DOHH2 (cell line): Measurements from ENCODE around the gene GAS6.

Experiments used
- H3F3A ChIP-seq: fragments of 200-600 bp; sonication (generic), shearing (Covaris generic); 2 replicates; pipeline ENCODE4 v1.6.0; 2016; ENCODE audit warnings: antibody characterized with exemption, mild to moderate bottlenecking; ENCODE audit not compliant: control insufficient read depth, insufficient read depth
- H3K27ac ChIP-seq: fragments of 200-600 bp; sonication (generic); 2 replicates; pipeline ENCODE4 v1.5.1; 2014; ENCODE audit warnings: low read depth, mild to moderate bottlenecking, low read length, moderate library complexity
- H3K27me3 ChIP-seq: fragments of 200-600 bp; sonication (generic); 2 replicates; pipeline ENCODE4 v1.6.1; 2014; ENCODE audit warnings: mild to moderate bottlenecking, low read length, mixed read lengths; ENCODE audit not compliant: control insufficient read depth
- H3K36me3 ChIP-seq: fragments of 200-600 bp; sonication (generic); 2 replicates; pipeline ENCODE4 v1.6.1; 2014; ENCODE audit warnings: mild to moderate bottlenecking, low read length, moderate library complexity, mixed read lengths; ENCODE audit not compliant: control insufficient read depth
- H3K4me1 ChIP-seq: fragments of 200-600 bp; sonication (generic); 2 replicates; pipeline ENCODE4 v1.6.1; 2014; ENCODE audit warnings: mild to moderate bottlenecking, low read length, mixed read lengths; ENCODE audit not compliant: control insufficient read depth
- H3K4me2 ChIP-seq: fragments of 200-600 bp; sonication (generic); 2 replicates; pipeline ENCODE4 v1.6.0; 2014; ENCODE audit warnings: mild to moderate bottlenecking, low read length, moderate library complexity
- H3K4me3 ChIP-seq: fragments of 200-600 bp; sonication (generic); 2 replicates; pipeline ENCODE4 v1.5.1; 2014; ENCODE audit warnings: mild to moderate bottlenecking, low read length, mixed read lengths
- H3K79me2 ChIP-seq: fragments of 200-600 bp; sonication (generic); 2 replicates; pipeline ENCODE4 v1.6.1; 2014; ENCODE audit warnings: mild to moderate bottlenecking, low read length, mixed read lengths; ENCODE audit not compliant: control insufficient read depth
- H3K9me2 ChIP-seq: fragments of 200-600 bp; sonication (generic); replicated peaks from 2 replicates; pipeline ENCODE4 v1.6.1; 2014; ENCODE audit warnings: mild to moderate bottlenecking, low read length, mixed read lengths; ENCODE audit not compliant: control insufficient read depth
- H3K9me3 ChIP-seq: fragments of 200-600 bp; sonication (generic); 2 replicates; pipeline ENCODE4 v1.6.1; 2014; ENCODE audit warnings: antibody characterized with exemption, low read length, mixed read lengths; ENCODE audit not compliant: control insufficient read depth, insufficient read depth
- H4K20me1 ChIP-seq: fragments of 200-600 bp; sonication (generic); 2 replicates; pipeline ENCODE4 v1.6.0; 2014; ENCODE audit warnings: low read depth, mild to moderate bottlenecking, antibody characterized with exemption, low read length, moderate library complexity; ENCODE audit not compliant: control insufficient read depth, insufficient read depth
- CTCF ChIP-seq: fragments of 200-600 bp; sonication (generic); IDR thresholded peaks from one replicate; pipeline ENCODE4 v1.5.1; 2014; ENCODE audit warnings: antibody characterized with exemption, mild to moderate bottlenecking, low read depth, low read length; ENCODE audit not compliant: poor library complexity, severe bottlenecking
- EZH2phosphoT487 ChIP-seq: fragments of 200-600 bp; sonication (generic); IDR thresholded peaks from 2 replicates; pipeline ENCODE4 v1.6.1; 2017; ENCODE audit warnings: borderline replicate concordance, mild to moderate bottlenecking, antibody characterized with exemption, low read length, moderate library complexity, mixed read lengths

The GAS6 gene

GRCh38 chr13:113897966-113898365, 34.1 kb upstream of the GAS6 start:
- no peaks in the 10 kb centered on the region for H3K9me3 ChIP-seq
- H3K4me3 ChIP-seq, result no peak overlapping the region
- H3K36me3 ChIP-seq, result no peaks in the 10 kb centered on the region
- peaks cover 6% of the 10 kb centered on the region for H3K27me3 ChIP-seq
- H3K9me2 ChIP-seq, result no peaks in the 10 kb centered on the region
- no peaks in the 10 kb centered on the region for H3K79me2 ChIP-seq
- H3K4me1 ChIP-seq, result no peaks in the 10 kb centered on the region
- H3F3A ChIP-seq, result no peaks in the 10 kb centered on the region
- H3K27ac ChIP-seq, result no peak overlapping the region
- H4K20me1 ChIP-seq, result no peaks in the 10 kb centered on the region
- TF ChIP-seq CTCF, result no peak
- no peak for TF ChIP-seq EZH2phosphoT487
- no peak overlapping the region for H3K4me2 ChIP-seq

GRCh38 chr13:113897161-113897560, 33.3 kb upstream of the GAS6 start:
- no peaks in the 10 kb centered on the region for H3K36me3 ChIP-seq
- H3F3A ChIP-seq, result no peaks in the 10 kb centered on the region
- H3K4me1 ChIP-seq, result no peaks in the 10 kb centered on the region
- H3K9me3 ChIP-seq, result no peaks in the 10 kb centered on the region
- no peaks in the 10 kb centered on the region for H3K9me2 ChIP-seq
- no peak overlapping the region for H3K4me2 ChIP-seq
- no peak overlapping the region for H3K27ac ChIP-seq
- peaks cover 11% of the 10 kb centered on the region for H3K27me3 ChIP-seq
- no peaks in the 10 kb centered on the region for H4K20me1 ChIP-seq
- H3K4me3 ChIP-seq, result no peak overlapping the region
- TF ChIP-seq CTCF (no peak), EZH2phosphoT487 (no peak)
- H3K79me2 ChIP-seq, result no peaks in the 10 kb centered on the region

GRCh38 chr13:113895436-113895835, 31.6 kb upstream of the GAS6 start:
- no peak overlapping the region for H3K27ac ChIP-seq

More at GRCh38 chr13:113895436-113895835, 31.6 kb upstream of the GAS6 start:
- no peaks in the 10 kb centered on the region for H3K79me2 ChIP-seq
- H3K4me2 ChIP-seq, result no peak overlapping the region
- H3K9me2 ChIP-seq, result no peaks in the 10 kb centered on the region
- no peaks in the 10 kb centered on the region for H4K20me1 ChIP-seq
- no peak for TF ChIP-seq CTCF
- no peak for TF ChIP-seq EZH2phosphoT487
- peaks cover 11% of the 10 kb centered on the region for H3K27me3 ChIP-seq
- no peaks in the 10 kb centered on the region for H3K9me3 ChIP-seq
- H3K36me3 ChIP-seq, result no peaks in the 10 kb centered on the region
- H3K4me3 ChIP-seq, result no peak overlapping the region
- H3F3A ChIP-seq, result no peaks in the 10 kb centered on the region
- no peaks in the 10 kb centered on the region for H3K4me1 ChIP-seq
